Astrocyte (in vitro differentiated cells and primary cell): ENCODE measurements around the gene ZNF43.
"Not testable (repeated sequence)": the region's sequence is repeated elsewhere in the genome, so short reads cannot be mapped to it uniquely, and the experiment has no call there.

ENCODE experiments used
- CTCF ChIP-seq: IDR thresholded peaks from 2 replicates; pipeline ENCODE4 v1.5.1; 2011; ENCODE audit warnings: low read depth, mild to moderate bottlenecking, inconsistent platforms, low read length, moderate library complexity; ENCODE audit not compliant: insufficient read depth
- EZH2 ChIP-seq: IDR thresholded peaks from 2 replicates; pipeline ENCODE4 v1.6.1; 2012; ENCODE audit warnings: mild to moderate bottlenecking, low read length, inconsistent platforms; ENCODE audit not compliant: insufficient read depth

- not testable (repeated sequence) for TF ChIP-seq CTCF, EZH2
These were observed 40.6 kb upstream of the ZNF43 start for GRCh38 chr19:21876608-21877007.
